Calu3 (cell line): ENCODE data around the gene SAMD1. TPM values are rescaled to one million over a fixed set of nuclear protein-coding genes. Genes with fewer than 3 reads are reported as not detected.

ENCODE experiments used
- BruUV-seq: library from RNA; stranded (reverse); fragments of 400-500 nt; replicated peaks from 2 replicates; lab custom pipeline; 2021; lab: Mats Ljungman, UMichigan
- CTCF ChIA-PET: fragments of 300-600 bp; sonication (Branson Sonifier 250); formaldehyde crosslinking; loops from one replicate; lab custom pipeline; 2022; ENCODE audit warnings: antibody characterized with exemption; lab: Charles Lee
- DNase-seq: peaks from one replicate; pipeline ENCODE4 v3.0.0; 2022
- H3K27ac Mint-ChIP-seq: one replicate; pipeline ENCODE4 v1.8.0; 2022; ENCODE audit warnings: mixed read lengths; ENCODE audit not compliant: unreplicated experiment
- H3K27me3 Mint-ChIP-seq: one replicate; pipeline ENCODE4 v1.8.0; 2022; ENCODE audit warnings: mixed read lengths; ENCODE audit not compliant: unreplicated experiment
- H3K36me3 Mint-ChIP-seq: one replicate; pipeline ENCODE4 v1.8.0; 2022; ENCODE audit warnings: mild to moderate bottlenecking, moderate library complexity, mixed read lengths; ENCODE audit not compliant: insufficient read depth, unreplicated experiment
- H3K4me1 Mint-ChIP-seq: one replicate; pipeline ENCODE4 v1.8.0; 2022; ENCODE audit warnings: mild to moderate bottlenecking, low read depth, mixed read lengths; ENCODE audit not compliant: unreplicated experiment
- H3K4me3 Mint-ChIP-seq: one replicate; pipeline ENCODE4 v1.8.0; 2022; ENCODE audit warnings: mild to moderate bottlenecking, low read depth, moderate library complexity, mixed read lengths; ENCODE audit not compliant: unreplicated experiment
- H3K9me3 Mint-ChIP-seq: one replicate; pipeline ENCODE4 v1.8.0; 2022; ENCODE audit warnings: low read depth, mixed read lengths; ENCODE audit not compliant: unreplicated experiment
- CTCF ChIP-seq: fragments of 200-600 bp; IDR thresholded peaks from one replicate; pipeline ENCODE4 v1.8.0; 2022; ENCODE audit warnings: antibody characterized with exemption; ENCODE audit not compliant: unreplicated experiment
- intact Hi-C: fragments of 100-400 bp; cut with micrococcal nuclease; formaldehyde crosslinking; loops from one replicate; pipeline ENCODE4 v1.10.0; 2022; ENCODE audit not compliant: unreplicated experiment
- total RNA-seq: library from RNA; stranded (reverse); gene quantifications from 2 replicates; pipeline ENCODE4 v1.2.3, GENCODE V29; 2022

SAMD1 gene
- total RNA-seq, 1 experiment from 2014 or later, result 41.1 TPM

- Mint-ChIP-seq H3K4me3 (no peak overlapping the region), H3K4me1 (no peaks in the 10 kb centered on the region), H3K27me3 (no peaks in the 10 kb centered on the region), H3K27ac (no peak overlapping the region), H3K36me3 (peaks cover 32% of the 10 kb centered on the region), H3K9me3 (no peaks in the 10 kb centered on the region)
- intact Hi-C loops, result no loop called here
- CTCF ChIA-PET, result interaction anchor here (0.6 kb wide), 1 partner anchor 24 kb away, joined by 3 read pairs; no protein-coding TSS in a partner anchor
- no TSS peak for BruUV-seq
- DNase-seq, result no peak
- no peak for TF ChIP-seq CTCF
Measured at GRCh38 chr19:14056741-14057356, 33.7 kb downstream of the SAMD1 start.

GRCh38 chr19:14056069-14056666 lies 34.4 kb downstream of the SAMD1 start:
- BruUV-seq, result no TSS peak
- Mint-ChIP-seq H3K4me1 (no peaks in the 10 kb centered on the region), H3K9me3 (no peaks in the 10 kb centered on the region), H3K27me3 (no peaks in the 10 kb centered on the region), H3K4me3 (no peak overlapping the region), H3K36me3 (peaks cover 26% of the 10 kb centered on the region), H3K27ac (no peak overlapping the region)
- CTCF ChIA-PET, result no interaction called here
- intact Hi-C loops, result no loop called here
- no peak for TF ChIP-seq CTCF
- no peak for DNase-seq

- Mint-ChIP-seq H3K27me3 (no peaks in the 10 kb centered on the region), H3K4me1 (no peaks in the 10 kb centered on the region), H3K4me3 (no peak overlapping the region), H3K36me3 (peaks cover 24% of the 10 kb centered on the region), H3K27ac (no peak overlapping the region), H3K9me3 (no peaks in the 10 kb centered on the region)
- no TSS peak for BruUV-seq
- DNase-seq, result no peak
- CTCF ChIA-PET, result no interaction called here
- TF ChIP-seq CTCF, result no peak
- intact Hi-C loops, result no loop called here
Measured at GRCh38 chr19:14055396-14055795, 35.2 kb downstream of the SAMD1 start.

GRCh38 chr19:14054721-14055120 lies 35.8 kb downstream of the SAMD1 start:
- no TSS peak for BruUV-seq
- no peak overlapping the region for H3K27ac Mint-ChIP-seq
- no peaks in the 10 kb centered on the region for H3K9me3 Mint-ChIP-seq
- CTCF ChIA-PET, result no interaction called here
- H3K4me1 Mint-ChIP-seq, result no peaks in the 10 kb centered on the region
- no peaks in the 10 kb centered on the region for H3K27me3 Mint-ChIP-seq
- no peak overlapping the region for H3K4me3 Mint-ChIP-seq
- no peak for DNase-seq
- peaks cover 28% of the 10 kb centered on the region for H3K36me3 Mint-ChIP-seq
- TF ChIP-seq CTCF, result no peak
- intact Hi-C loops, result no loop called here
